ENCODE measurements around the gene PDE7B. TPM values are rescaled to one million over a fixed set of nuclear protein-coding genes. Genes with fewer than 3 reads are reported as not detected.

The PDE7B gene
- total and polyA plus RNA-seq, 2 of the 8 experiments (the other 6 are each of a cell fraction or from before 2014, with no cell fraction given) = not detected

DNA sequence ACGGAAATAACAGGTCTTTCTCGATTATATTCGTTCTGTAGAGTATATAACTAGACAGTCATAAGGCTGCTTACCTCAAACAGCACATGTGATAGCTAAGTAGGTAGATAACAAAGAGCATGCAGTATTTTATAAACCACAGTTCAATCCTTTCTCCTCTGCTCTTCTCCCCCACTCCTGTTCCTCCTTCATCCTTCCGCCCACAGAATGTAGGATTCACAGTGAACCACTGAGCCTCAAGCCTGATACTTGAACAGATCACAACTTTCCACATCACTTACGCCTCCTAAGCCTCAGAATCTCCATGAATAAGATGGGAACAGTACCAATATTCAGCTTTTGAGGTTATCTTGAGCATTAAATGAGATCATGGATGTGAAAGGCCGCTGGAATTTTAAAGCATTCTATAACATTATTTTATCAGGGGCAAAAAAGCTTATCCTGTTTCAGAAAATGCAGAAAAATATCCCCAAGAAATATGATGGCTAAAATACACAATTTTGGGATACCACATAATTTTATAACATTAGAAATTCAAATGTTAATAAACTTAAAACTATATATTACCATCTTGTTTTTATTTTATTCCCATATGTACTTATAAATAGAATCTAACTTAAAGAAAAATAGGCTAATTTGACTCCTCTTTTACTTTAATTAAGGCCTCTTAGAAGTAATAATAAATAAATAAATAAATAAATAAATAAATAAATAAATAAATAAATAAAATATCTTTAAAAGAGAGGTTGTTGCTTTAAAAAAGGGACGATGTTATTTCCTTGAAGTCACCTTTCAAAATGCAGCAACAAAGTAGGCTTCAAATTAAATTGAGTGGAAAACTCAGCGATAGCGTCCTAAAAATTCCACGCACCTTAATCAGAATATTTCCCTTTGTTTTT lies 365.3 kb downstream of the PDE7B start:
- Histone ChIP-seq H3K18ac (ENCODE audit: extremely low read depth, low read length) (no peak overlapping the region), H3K4ac (replicated peaks; ENCODE audit: insufficient read length, low read depth, low read length) (no peak overlapping the region), H4K8ac (ENCODE audit: extremely low read depth, insufficient read depth, low read length) (no peak overlapping the region), H4K20me1 (replicated peaks in 1 of 2; ENCODE audit: control insufficient read depth in 1 of 2, insufficient read depth in 2 of 2, low read length in 2 of 2) (no peaks in the 10 kb centered on the region), H2AK5ac (ENCODE audit: low read depth, low read length) (no peak overlapping the region), H3K79me1 (ENCODE audit: low read depth, low read length) (no peaks in the 10 kb centered on the region), H3K23me2 (ENCODE audit: low read depth, low read length) (no peaks in the 10 kb centered on the region; the same call in 1 of the 2 replicates), H2AFZ (ENCODE audit: low read length) (no peak overlapping the region), H2BK120ac (replicated peaks; ENCODE audit: low read depth, low read length) (no peak overlapping the region), H3K36me3 (ENCODE audit: control insufficient read depth in 2 of 4, insufficient read depth in 4 of 4, low read length in 3 of 4) (no peaks in the 10 kb centered on the region), H3K4me2 (ENCODE audit: insufficient read depth in 1 of 2, low read depth in 2 of 2, low read length in 2 of 2) (no peak overlapping the region), H4K5ac (ENCODE audit: insufficient read length, low read depth, low read length) (no peak overlapping the region), H4K91ac (replicated peaks; ENCODE audit: insufficient read length, low read length) (no peak overlapping the region), H2BK20ac (ENCODE audit: low read length) (no peak overlapping the region), H3K4me3 (ENCODE audit: extremely low read depth in 1 of 4, insufficient read depth in 2 of 4, low read depth in 3 of 4, low read length in 4 of 4) (no peak overlapping the region), H2BK15ac (ENCODE audit: low read length) (no peak overlapping the region), H3K56ac (replicated peaks; ENCODE audit: insufficient read length, low read depth, low read length) (no peak overlapping the region), H3K27me3 (replicated peaks in 1 of 4; ENCODE audit: control insufficient read depth in 3 of 4, extremely low read depth in 1 of 4, insufficient read depth in 3 of 4, low read length in 3 of 4) (no peaks in the 10 kb centered on the region), H2BK5ac (ENCODE audit: low read depth, low read length) (no peak overlapping the region), H3K23ac (ENCODE audit: insufficient read length) (no peak overlapping the region), H3K9me3 (ENCODE audit: insufficient read depth in 2 of 2, low read depth in 1 of 2, low read length in 1 of 2) (no peaks in the 10 kb centered on the region), H3K4me1 (replicated peaks in 1 of 4; ENCODE audit: control insufficient read depth in 3 of 4, insufficient read depth in 4 of 4, low read length in 3 of 4) (no peaks in the 10 kb centered on the region), H3K79me2 (ENCODE audit: control insufficient read depth in 1 of 2, insufficient read depth in 2 of 2, low read length in 2 of 2) (no peaks in the 10 kb centered on the region), H3K27ac (ENCODE audit: low read depth, low read length) (no peak overlapping the region), H3K9ac (replicated peaks in 1 of 4; ENCODE audit: extremely low read depth in 1 of 4, low read depth in 3 of 4, low read length in 3 of 4) (no peak overlapping the region), H2BK12ac (ENCODE audit: low read depth, low read length) (no peak overlapping the region), H3K14ac (ENCODE audit: insufficient read length) (no peak overlapping the region)
- whole genome bisulfite sequencing, 2 experiments (ENCODE audit: extremely low coverage in 1 of 2, insufficient coverage in 1 of 2, insufficient read length in 1 of 2, insufficient replicate concordance in 2 of 2, low coverage in 1 of 2, low lambda C conversion rate in 2 of 2, missing lambda C conversion rate in 1 of 2) = 81% methylated on average over 10 of the region's 10 CpGs; no CpG with 5 or more reads in 1 of the 2 experiments
- no peak for FAIRE-seq
- no peak for DNase-seq (ENCODE audit: low read depth in 1 of 2, low spot score in 2 of 2)
- ChIA-PET POLR2A (ENCODE audit: partially characterized antibody) (no interaction called here), CTCF (ENCODE audit: partially characterized antibody) (interaction anchor here (1.0 to 4.5 kb wide), 4 partner anchors 11 to 681 kb away, joined by 3 to 32 read pairs (median 4); no protein-coding TSS in a partner anchor)
- TF ChIP-seq SUZ12 (IDR thresholded peaks at IDR 0.05; ENCODE audit: low read length) = no peak
- TF ChIP-seq KDM5A (IDR thresholded peaks at IDR 0.05; ENCODE audit: low read length) = no peak
- TF ChIP-seq EZH2 (IDR thresholded peaks at IDR 0.05; ENCODE audit: low read depth, low read length, severe bottlenecking) = no peak
- no peak for TF ChIP-seq CREB1 (IDR thresholded peaks at IDR 0.05)
- no peak for TF ChIP-seq GABPA (IDR thresholded peaks at IDR 0.05; ENCODE audit: borderline replicate concordance, insufficient read depth, low read length)

Data from H1 (cell line).